ENCODE measurements around the gene POU2F1.

DNA sequence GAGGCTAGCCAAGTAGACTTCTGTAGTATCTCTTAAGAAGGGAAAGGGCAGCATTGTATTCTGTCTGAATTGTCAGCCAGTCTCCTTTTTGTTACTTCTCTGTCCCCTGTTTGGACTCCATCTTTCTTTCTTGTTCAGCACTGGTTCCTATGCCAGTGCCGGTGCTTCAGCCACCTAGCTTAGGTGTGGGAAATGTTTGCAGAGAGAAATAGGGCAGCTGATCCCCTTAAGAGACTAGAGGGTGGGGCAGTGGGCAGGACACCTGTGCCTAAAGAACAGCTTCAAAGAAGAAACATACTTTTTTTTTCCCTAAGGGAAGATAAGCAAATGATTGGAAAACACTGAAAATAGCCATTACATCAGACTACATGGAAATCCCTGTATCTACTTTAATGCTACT, 113.0 kb downstream of the POU2F1 start:
- TF ChIP-seq EP300 (IDR thresholded peaks at IDR 0.05) (no peak), POLR2A (IDR thresholded peaks at IDR 0.05) (no peak)

Data from upper lobe of left lung (tissue), 4 donors.